ENCODE results near the gene CCZ1B.
A peak's percentile ranks its signal among the peaks of the same experiment; 100 is the strongest.
"Not testable (repeated sequence)": the region's sequence is repeated elsewhere in the genome, so short reads cannot be mapped to it uniquely, and the experiment has no call there.

The CCZ1B gene

GRCh38 chr7:6826151-6826550, at the start of gene CCZ1B:
TSS of gene CCZ1B (minus strand) at chr7:6826275. CDS start at chr7:6826197, 78 bp downstream.
- DNase-seq, result peak; percentile 78 to 88

DNA sequence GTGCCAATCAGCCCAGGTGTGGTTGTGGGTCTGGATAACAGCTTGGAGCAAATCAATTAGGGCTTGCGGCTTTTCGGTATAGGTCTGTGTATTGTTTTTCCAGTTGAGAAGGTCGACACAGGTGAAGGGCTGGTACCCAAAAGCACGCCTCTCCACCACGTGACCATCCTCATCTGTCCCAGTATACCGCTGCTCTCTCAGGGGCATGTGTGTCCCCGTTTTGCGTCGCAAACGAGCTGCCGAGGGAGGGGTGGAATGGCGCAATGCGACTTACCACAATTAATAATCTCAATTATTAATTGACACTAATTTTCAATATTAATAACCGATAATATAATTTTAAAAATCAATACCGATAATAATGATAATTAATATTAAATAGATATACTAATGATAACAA, 48.9 kb upstream of the CCZ1B start:
- not testable (repeated sequence) for DNase-seq

DNA sequence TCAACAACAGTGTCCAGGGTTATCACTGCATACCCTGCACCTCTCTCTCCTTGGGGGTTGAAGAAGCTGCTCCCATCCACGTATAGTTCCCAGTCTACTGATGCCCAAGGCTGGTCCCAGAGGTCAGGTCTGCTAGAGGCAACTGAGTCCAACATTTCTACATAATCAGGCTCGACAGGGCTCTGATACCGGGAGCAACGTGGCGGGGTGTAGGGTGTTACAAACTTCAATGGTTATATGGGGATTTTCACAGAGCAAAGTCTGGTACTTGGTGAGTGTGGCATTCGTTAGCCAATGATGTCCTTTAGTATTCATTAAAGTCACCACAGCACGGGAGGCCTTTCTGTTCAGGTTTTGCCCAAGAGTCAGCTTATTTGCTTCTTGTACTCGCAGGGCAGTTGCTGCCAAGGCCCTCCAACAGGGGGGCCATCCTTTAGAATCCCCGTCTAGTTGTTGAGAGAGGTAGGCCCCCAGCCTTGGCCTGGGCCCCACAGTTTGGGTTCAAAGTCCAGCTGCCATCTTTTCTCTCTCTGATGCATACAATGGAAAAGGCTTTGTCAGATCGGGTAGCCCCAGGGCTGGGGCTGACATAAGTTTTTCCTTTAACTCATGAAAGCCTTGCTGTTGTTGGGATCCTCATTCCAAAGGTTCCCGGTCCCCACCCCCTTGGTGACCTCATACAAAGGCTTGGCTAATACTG, 46.3 kb upstream of the CCZ1B start:
- not testable (repeated sequence) for DNase-seq

- DNase-seq, result not testable (repeated sequence)
Measured at GRCh38 chr7:6871421-6872144, 45.5 kb upstream of the CCZ1B start.

DNA sequence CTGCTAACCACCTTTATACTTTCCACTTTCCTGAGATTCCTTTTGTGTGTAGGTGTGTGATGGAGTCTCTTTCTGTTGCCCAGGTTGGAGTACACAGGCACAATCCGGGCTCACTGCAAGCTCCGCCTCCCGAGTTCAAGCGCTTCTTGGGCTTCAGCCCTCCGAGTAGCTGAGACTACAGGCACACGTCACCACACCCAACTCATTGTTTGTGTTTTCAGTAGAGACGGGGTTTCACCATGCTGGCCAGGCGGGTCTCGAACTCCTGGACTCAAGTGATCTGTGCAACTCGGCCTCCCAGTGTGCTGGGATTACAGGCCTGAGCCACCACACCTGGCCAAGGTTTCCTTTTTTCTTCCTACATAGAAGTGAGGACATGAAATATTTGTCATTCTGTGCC, 38.7 kb upstream of the CCZ1B start:
- DNase-seq, result not testable (repeated sequence)

DNA sequence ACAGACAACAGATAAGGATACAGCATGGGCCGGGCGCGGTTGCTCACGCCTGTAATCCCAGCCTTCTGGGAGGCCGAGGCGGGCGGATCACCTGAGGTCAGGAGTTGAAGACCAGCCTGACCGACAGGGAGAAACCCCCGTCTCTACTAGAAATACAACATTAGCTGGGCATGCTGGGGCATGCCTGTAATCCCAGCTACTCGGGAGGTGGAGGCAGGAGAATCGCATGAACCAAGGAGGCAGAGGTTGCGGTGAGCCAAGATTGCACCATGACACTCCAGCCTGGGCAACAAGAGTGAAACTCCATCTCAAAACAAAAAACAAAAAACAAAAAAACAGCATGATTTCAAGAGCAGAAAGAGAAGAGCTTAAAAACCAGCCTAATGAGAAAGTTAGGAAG, 38.1 kb upstream of the CCZ1B start:
- not testable (repeated sequence) for DNase-seq

DNA sequence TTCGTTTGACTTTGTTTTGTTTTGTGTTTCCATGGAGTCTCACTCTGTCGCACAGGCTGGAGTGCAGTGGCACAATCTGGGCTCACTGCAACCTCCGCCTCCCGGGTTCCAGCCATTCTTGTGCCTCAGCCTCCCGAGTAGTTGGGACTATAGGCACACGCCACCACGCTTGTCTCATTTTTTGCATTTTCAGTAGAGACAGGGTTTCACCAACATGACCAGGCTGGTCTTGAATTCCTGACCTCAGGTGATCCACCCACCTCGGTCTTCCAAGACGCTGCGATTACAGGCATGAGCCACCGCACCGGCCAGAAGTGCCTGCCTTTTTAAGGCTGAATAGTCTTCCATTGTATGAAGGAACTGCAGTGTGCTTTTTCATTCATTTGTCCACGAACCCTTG, 36.8 kb upstream of the CCZ1B start:
- DNase-seq, result not testable (repeated sequence)

DNA sequence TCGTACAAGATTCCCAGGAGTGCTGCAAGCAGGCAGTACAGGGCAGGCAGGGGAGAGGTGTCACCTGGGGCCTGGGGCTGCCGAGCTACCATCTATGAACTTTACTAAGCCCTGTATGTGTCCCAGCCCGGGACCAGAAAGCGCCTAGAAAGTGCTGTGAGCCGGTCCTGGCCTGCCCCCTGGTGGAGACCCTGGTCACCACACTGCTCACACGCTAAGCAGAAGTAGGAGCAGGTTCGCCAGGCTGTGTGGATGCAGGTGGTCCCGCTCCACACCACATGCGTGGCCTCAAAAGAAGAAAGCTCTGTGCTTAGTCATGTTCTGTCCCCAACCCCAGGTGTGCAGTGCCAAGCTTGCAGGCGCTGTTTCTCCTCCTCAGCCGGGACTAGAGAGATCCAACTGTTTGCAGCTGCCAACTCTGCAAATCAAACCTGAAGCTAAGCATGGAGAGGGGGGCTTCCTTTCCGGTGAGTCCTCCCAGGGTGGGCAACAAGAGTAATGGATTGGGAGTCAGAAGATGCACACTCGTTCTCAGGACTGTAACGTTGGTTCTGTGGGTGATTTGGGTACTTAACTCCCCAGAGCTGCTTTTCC, 31.7 kb upstream of the CCZ1B start:
- peak; percentile 68 to 71 for DNase-seq

DNA sequence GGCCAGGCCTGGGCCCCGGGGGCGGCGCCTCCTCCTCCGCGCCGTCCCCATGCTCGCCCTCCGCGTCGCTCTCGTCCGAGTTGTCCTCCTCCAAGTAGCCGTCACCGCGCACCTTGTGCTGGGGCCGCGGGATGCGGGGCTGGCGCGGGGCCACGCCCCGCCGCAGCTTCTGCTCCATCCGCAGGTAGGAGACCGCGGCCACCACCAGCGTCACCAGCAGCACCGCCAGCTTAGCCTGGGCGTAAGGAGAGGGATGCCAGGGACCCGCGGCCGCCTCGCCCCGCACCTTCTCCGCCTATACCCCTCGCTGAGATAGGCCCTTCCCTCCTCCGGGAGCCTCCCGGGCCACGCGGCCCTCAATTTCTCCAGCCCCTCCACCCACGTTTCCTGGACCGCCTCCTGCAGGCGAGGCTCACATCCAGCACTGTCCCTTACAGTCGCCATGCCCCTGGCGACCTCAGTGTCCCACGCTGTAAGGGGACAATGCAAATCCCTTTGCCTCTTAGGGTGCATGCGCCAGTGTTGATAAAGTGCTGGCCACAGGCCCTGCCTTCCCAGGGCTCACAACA, 29.6 kb upstream of the CCZ1B start:
- not testable (repeated sequence) for DNase-seq

- not testable (repeated sequence) for DNase-seq
Measured at GRCh38 chr7:6854747-6855562, 28.9 kb upstream of the CCZ1B start.

DNA sequence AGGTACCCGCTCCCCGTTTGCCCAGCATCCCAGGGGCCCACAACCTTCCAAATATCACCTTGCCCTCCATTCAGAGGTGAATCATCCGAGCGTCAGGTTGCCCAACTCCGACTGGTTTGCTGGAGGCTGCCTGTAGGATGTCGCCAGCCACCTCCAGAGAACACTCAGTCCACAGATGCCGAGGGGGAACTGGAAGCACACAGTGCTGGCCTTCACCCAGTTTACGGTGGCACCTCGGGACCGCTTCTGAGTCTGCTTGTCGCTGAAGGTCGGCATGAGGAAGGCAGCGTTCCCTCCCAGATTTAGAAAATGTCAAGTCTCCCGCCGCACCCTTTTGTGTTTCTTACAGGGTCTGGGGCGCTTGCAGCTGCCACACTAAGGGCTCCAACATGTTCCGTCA, 27.6 kb upstream of the CCZ1B start:
- not testable (repeated sequence) for DNase-seq

DNA sequence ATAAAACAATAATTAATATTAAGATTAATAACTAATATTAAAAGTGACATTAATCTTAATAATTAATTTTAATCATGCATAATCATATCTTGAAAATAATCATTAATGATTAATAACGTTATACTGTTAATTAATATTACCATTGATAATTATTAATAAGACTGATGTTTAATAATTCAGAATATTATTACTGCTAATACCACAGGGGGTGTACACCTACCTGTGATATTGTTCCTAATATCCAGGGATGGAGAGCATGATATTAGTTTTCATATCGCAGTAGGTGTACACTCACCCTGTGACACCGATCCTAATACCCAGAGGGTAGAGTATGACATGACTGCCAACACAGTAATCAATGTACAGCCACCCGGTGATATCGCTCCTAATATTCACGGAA, 23.1 kb upstream of the CCZ1B start:
- not testable (repeated sequence) for DNase-seq

DNA sequence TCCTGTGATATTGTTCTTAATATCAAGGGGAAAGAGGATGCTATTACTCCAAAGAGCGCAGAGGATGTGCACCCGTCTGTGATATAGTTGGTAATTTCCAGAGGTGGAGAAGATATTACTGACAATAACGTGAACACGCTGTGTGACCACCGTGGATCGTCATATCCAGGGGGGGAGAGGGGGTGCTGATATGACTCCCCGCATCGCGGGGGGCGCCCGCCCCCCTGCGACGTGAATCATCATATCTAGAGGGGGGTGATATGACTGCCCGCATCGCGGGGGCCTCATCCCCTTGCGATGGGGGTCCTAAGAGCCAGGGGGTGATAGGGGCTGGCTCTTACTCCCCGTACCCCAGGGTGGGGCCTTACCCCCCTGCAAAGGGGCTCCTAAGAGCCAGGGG, 21.7 kb upstream of the CCZ1B start:
- not testable (repeated sequence) for DNase-seq

DNA sequence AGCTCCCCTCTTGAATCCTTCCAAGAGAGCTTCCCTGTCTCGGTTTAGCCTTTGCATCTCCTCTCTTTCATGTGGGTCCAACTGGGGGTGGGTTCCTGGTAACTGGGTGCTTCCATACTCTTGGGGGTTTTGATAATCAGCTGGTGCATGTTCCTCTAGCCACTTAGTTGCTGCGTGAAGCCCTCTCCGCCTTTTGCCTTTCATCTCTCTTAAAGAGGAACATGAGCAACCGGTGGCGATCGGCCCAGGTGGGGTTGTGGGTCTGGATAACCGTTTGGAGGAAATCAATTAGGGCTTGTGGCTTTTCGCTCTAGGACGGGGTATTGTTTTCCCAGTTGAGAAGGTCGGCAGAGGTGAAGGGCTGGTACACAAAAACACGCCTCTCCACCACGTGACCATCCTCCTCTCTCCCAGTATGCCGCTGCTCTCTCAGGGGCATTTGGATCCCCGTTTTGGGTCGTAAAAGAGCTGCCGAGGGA, 19.9 kb upstream of the CCZ1B start:
- not testable (repeated sequence) for DNase-seq

DNA sequence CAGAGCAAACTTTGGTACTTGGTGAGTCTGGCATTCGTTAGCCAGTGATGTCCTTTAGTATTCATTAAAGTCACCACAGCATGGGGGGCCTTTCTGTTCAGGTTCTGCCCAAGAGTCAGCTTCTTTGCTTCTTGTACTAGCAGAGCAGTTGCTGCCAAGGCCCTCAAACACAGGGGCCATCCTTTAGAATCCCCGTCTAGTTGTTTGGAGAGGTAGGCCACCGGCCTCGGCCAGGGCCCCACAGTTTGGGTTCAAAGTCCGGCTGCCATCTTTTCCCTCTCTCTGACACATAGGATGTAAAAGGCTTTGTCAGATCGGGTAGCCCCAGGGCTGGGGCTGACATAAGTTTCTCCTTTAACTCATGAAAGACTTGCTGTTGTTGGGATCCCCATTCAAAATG, 17.6 kb upstream of the CCZ1B start:
- not testable (repeated sequence) for DNase-seq

DNA sequence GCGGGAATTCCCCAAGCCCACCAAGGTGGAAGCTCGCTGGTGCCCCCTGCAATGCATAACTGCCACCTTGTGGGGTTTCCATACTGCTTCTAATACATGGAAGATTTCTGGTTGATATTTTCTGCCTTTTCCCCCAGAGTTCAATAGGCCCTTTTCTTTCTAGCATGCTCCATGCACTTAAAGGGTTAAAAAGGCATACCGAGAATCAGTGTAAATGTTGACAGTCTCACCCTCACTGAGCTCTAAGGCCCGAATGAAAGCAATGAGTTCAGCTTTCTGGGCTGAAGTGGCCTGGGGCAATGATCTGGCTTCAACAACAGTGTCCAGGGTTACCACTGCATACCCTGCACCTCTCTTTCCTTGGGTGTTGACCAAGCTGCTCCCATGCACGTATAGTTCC, 17.0 kb upstream of the CCZ1B start:
- not testable (repeated sequence) for DNase-seq

- not testable (repeated sequence) for DNase-seq
Measured at GRCh38 chr7:6842278-6842921, 16.3 kb upstream of the CCZ1B start.

GRCh38 chr7:6837081-6837480, 11.0 kb upstream of the CCZ1B start:
- not testable (repeated sequence) for DNase-seq

- not testable (repeated sequence) for DNase-seq
Measured at GRCh38 chr7:6835521-6835920, 9.4 kb upstream of the CCZ1B start.

DNA sequence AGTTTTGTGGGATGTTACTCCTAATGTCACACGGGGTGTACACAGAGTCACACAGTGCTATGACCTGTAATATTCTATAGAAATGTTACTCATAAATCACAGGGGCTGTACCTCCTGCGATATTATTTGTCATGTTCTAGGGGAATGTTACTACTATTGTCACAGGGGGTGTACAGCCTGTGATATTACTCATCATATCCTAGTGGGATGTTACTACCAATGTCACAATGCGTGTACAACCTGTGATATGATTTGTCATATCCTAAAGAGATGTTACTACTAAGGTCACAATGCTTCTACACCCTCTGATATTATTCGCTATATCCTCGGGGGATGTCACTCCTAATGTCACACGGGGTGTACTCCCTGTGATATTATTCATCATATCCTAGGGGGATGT, 7.6 kb upstream of the CCZ1B start:
- DNase-seq, result no peak

- no peak for DNase-seq
Measured at GRCh38 chr7:6831018-6831725, 5.1 kb upstream of the CCZ1B start.
